ENCODE measurements around the gene FOXJ3.

FOXJ3 gene

DNA sequence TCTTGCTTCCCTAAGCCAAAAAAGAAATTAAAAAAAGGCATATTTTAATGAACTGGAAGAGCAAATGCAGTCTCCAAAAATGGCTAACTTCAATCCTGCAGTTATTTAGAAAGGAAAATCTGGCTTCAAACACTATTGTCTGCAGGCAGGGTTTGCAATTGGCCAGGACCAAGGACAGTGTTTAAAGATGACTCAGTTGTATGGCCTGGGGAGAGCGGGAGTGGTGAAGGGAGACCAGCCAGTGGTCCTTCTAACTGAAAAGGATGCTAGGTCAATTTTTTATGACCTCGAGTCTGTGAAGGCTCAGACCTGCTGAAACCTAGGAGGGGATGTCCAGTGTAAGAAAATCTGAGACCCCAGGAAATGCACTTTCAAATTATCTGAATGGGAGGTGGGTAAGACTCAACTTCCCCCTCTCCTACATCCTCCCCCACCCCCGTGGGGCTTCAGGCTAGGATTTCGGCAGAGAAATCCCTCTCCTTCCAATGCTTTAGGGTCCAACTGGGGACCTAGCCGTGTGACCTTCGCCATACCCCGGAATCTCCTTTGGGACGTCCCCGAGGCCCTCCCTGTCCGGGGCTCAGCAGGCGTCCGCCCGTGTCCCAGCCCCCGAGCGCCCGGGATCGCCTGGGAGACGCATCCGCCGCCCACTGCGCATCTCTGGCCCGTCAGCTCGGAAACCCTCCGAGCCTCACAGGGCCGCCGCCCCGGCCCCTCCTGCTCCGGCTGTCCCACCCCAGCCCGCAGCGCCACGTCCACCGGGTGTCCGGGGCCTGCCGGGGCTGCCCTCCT is 45.0 kb upstream of the FOXJ3 start (continued):
- TF ChIP-seq, protein P1, sequence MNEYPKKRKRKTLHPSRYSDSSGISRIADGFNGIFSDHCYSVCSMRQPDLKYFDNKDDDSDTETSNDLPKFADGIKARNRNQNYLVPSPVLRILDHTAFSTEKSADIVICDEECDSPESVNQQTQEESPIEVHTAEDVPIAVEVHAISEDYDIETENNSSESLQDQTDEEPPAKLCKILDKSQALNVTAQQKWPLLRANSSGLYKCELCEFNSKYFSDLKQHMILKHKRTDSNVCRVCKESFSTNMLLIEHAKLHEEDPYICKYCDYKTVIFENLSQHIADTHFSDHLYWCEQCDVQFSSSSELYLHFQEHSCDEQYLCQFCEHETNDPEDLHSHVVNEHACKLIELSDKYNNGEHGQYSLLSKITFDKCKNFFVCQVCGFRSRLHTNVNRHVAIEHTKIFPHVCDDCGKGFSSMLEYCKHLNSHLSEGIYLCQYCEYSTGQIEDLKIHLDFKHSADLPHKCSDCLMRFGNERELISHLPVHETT (tag by site-specific recombination; IDR thresholded peaks at IDR 0.05), result no peak
- TF ChIP-seq ZNF76 (tag by site-specific recombination; IDR thresholded peaks at IDR 0.05; ENCODE audit: borderline replicate concordance, low read depth) (no peak), ZSCAN30 (tag by site-specific recombination; IDR thresholded peaks at IDR 0.05) (0 out of 2 replicates have a peak, but pooled peaks have one; percentile 33), YY2 (tag by site-specific recombination; IDR thresholded peaks at IDR 0.05) (no peak), IKZF3 (tag by site-specific recombination; IDR thresholded peaks at IDR 0.05) (peak; percentile 28; the same call in 1 of the 2 replicates), ZNF555 (tag by site-specific recombination; conservative IDR thresholded peaks at IDR 0.05) (no peak), ZBTB20 (tag by site-specific recombination; IDR thresholded peaks at IDR 0.05) (peak; percentile 78), ZBTB8A (tag by site-specific recombination; IDR thresholded peaks at IDR 0.05) (peak; percentile 95), ZNF658 (tag by site-specific recombination; IDR thresholded peaks at IDR 0.05) (no peak), ZFP3 (tag by site-specific recombination; IDR thresholded peaks at IDR 0.05; ENCODE audit: low read depth) (no peak), KLF9 (tag by site-specific recombination; IDR thresholded peaks at IDR 0.05; ENCODE audit: low read depth) (no peak), ZFP69B (tag by site-specific recombination; IDR thresholded peaks at IDR 0.05) (no peak), ZIC2 (tag by site-specific recombination; IDR thresholded peaks at IDR 0.05) (peak; percentile 55), ZNF423 (tag by site-specific recombination; IDR thresholded peaks at IDR 0.05) (peak; percentile 66; the same call in 1 of the 2 replicates), ZBTB21 (tag by site-specific recombination; IDR thresholded peaks at IDR 0.05) (no peak), WT1 (tag by site-specific recombination; IDR thresholded peaks at IDR 0.05) (no peak), ZNF623 (tag by site-specific recombination; IDR thresholded peaks at IDR 0.05) (no peak), SP3 (tag by site-specific recombination; IDR thresholded peaks at IDR 0.05) (peak; percentile 34; the same call in 1 of the 2 replicates)
- TF ChIP-seq, protein P2, sequence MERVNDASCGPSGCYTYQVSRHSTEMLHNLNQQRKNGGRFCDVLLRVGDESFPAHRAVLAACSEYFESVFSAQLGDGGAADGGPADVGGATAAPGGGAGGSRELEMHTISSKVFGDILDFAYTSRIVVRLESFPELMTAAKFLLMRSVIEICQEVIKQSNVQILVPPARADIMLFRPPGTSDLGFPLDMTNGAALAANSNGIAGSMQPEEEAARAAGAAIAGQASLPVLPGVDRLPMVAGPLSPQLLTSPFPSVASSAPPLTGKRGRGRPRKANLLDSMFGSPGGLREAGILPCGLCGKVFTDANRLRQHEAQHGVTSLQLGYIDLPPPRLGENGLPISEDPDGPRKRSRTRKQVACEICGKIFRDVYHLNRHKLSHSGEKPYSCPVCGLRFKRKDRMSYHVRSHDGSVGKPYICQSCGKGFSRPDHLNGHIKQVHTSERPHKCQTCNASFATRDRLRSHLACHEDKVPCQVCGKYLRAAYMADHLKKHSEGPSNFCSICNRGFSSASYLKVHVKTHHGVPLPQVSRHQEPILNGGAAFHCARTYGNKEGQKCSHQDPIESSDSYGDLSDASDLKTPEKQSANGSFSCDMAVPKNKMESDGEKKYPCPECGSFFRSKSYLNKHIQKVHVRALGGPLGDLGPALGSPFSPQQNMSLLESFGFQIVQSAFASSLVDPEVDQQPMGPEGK (tag by site-specific recombination; IDR thresholded peaks at IDR 0.05), result peak; percentile 53; the same call in 1 of the 2 replicates
- TF ChIP-seq, protein P3, sequence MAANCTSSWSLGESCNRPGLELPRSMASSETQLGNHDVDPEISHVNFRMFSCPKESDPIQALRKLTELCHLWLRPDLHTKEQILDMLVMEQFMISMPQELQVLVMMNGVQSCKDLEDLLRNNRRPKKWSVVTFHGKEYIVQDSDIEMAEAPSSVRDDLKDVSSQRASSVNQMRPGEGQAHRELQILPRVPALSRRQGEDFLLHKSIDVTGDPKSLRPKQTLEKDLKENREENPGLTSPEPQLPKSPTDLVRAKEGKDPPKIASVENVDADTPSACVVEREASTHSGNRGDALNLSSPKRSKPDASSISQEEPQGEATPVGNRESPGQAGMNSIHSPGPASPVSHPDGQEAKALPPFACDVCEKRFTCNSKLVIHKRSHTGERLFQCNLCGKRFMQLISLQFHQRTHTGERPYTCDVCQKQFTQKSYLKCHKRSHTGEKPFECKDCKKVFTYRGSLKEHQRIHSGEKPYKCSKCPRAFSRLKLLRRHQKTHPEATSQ (tag by site-specific recombination; IDR thresholded peaks at IDR 0.05), result no peak
- TF ChIP-seq, protein P4, sequence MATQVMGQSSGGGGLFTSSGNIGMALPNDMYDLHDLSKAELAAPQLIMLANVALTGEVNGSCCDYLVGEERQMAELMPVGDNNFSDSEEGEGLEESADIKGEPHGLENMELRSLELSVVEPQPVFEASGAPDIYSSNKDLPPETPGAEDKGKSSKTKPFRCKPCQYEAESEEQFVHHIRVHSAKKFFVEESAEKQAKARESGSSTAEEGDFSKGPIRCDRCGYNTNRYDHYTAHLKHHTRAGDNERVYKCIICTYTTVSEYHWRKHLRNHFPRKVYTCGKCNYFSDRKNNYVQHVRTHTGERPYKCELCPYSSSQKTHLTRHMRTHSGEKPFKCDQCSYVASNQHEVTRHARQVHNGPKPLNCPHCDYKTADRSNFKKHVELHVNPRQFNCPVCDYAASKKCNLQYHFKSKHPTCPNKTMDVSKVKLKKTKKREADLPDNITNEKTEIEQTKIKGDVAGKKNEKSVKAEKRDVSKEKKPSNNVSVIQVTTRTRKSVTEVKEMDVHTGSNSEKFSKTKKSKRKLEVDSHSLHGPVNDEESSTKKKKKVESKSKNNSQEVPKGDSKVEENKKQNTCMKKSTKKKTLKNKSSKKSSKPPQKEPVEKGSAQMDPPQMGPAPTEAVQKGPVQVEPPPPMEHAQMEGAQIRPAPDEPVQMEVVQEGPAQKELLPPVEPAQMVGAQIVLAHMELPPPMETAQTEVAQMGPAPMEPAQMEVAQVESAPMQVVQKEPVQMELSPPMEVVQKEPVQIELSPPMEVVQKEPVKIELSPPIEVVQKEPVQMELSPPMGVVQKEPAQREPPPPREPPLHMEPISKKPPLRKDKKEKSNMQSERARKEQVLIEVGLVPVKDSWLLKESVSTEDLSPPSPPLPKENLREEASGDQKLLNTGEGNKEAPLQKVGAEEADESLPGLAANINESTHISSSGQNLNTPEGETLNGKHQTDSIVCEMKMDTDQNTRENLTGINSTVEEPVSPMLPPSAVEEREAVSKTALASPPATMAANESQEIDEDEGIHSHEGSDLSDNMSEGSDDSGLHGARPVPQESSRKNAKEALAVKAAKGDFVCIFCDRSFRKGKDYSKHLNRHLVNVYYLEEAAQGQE (tag by site-specific recombination; IDR thresholded peaks at IDR 0.05), result peak; percentile 94
- TF ChIP-seq, protein P5, sequence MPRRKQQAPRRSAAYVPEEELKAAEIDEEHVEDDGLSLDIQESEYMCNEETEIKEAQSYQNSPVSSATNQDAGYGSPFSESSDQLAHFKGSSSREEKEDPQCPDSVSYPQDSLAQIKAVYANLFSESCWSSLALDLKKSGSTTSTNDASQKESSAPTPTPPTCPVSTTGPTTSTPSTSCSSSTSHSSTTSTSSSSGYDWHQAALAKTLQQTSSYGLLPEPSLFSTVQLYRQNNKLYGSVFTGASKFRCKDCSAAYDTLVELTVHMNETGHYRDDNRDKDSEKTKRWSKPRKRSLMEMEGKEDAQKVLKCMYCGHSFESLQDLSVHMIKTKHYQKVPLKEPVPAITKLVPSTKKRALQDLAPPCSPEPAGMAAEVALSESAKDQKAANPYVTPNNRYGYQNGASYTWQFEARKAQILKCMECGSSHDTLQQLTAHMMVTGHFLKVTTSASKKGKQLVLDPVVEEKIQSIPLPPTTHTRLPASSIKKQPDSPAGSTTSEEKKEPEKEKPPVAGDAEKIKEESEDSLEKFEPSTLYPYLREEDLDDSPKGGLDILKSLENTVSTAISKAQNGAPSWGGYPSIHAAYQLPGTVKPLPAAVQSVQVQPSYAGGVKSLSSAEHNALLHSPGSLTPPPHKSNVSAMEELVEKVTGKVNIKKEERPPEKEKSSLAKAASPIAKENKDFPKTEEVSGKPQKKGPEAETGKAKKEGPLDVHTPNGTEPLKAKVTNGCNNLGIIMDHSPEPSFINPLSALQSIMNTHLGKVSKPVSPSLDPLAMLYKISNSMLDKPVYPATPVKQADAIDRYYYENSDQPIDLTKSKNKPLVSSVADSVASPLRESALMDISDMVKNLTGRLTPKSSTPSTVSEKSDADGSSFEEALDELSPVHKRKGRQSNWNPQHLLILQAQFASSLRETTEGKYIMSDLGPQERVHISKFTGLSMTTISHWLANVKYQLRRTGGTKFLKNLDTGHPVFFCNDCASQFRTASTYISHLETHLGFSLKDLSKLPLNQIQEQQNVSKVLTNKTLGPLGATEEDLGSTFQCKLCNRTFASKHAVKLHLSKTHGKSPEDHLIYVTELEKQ (tag by site-specific recombination; IDR thresholded peaks at IDR 0.05; ENCODE audit: borderline replicate concordance), result no peak
- TF ChIP-seq, protein P6, sequence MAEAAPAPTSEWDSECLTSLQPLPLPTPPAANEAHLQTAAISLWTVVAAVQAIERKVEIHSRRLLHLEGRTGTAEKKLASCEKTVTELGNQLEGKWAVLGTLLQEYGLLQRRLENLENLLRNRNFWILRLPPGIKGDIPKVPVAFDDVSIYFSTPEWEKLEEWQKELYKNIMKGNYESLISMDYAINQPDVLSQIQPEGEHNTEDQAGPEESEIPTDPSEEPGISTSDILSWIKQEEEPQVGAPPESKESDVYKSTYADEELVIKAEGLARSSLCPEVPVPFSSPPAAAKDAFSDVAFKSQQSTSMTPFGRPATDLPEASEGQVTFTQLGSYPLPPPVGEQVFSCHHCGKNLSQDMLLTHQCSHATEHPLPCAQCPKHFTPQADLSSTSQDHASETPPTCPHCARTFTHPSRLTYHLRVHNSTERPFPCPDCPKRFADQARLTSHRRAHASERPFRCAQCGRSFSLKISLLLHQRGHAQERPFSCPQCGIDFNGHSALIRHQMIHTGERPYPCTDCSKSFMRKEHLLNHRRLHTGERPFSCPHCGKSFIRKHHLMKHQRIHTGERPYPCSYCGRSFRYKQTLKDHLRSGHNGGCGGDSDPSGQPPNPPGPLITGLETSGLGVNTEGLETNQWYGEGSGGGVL (tag by site-specific recombination; IDR thresholded peaks at IDR 0.05), result peak; percentile 65

Measured in HEK293 (cell line).